K562 (cell line): ENCODE data around the gene NDUFA5. TPM values are rescaled to one million over a fixed set of nuclear protein-coding genes. Genes with fewer than 3 reads are reported as not detected.

Experiments
- ATAC-seq: fragments of 200-7000 bp; cut with Tn5 transposase; 3 replicates; pipeline ENCODE4 v1.9.1; 2020; ENCODE audit warnings: moderate library complexity
- BruUV-seq: library from RNA; stranded (reverse); fragments of 400-500 nt; replicated peaks from 2 replicates; lab custom pipeline; 2021; lab: Mats Ljungman, UMichigan
- CTCF ChIA-PET: fragments of 300-600 bp; formaldehyde crosslinking; extraction: SDS; loops from one replicate; lab custom pipeline; 2021; ENCODE audit warnings: low intra/inter-chr PET ratio; lab: Yijun Ruan, JAX
- POLR2A ChIA-PET: fragments of 300-600, 350-650 bp; sonication (Branson Sonifier 250); formaldehyde crosslinking; extraction: SDS; loops from one replicate; lab custom pipeline; 2021; ENCODE audit warnings: antibody characterized with exemption, inconsistent platforms; lab: Yijun Ruan, JAX
- DNase-seq, 4 experiments: peaks; one replicate each; pipeline versions ENCODE4 v3.0.0 to v3.0.0-alpha.2; 2011 to 2018; ENCODE audit warnings: low spot score in 3 of 4, mixed read lengths in 3 of 4; ENCODE audit errors: extremely low read depth in 1 of 4
- FAIRE-seq: peaks from 2 replicates; lab custom pipeline; 2011; peaks lifted over from hg19 to GRCh38; lab: Jason Lieb, UNC
- H2AFZ ChIP-seq: 2 replicates; pipeline ENCODE4 v1.6.0; 2011; ENCODE audit warnings: low read depth, low read length, control low read depth, inconsistent platforms
- H3K27ac ChIP-seq: fragments of 200-600 bp; 3 replicates; pipeline ENCODE4 v1.8.0; 2011; ENCODE audit warnings: low read depth, mild to moderate bottlenecking, control low read depth, inconsistent platforms, low read length, moderate library complexity, mixed read lengths; ENCODE audit errors: extremely low read depth
- H3K27me3 ChIP-seq, 2 experiments: fragments of 300-600 bp in 1 of 2; 2 replicates in 1 of 2; 3 replicates in 1 of 2; pipeline versions ENCODE4 v1.6.0 to v1.8.0; 2011; ENCODE audit warnings: inconsistent platforms in 2 of 2, low read length in 2 of 2, mild to moderate bottlenecking in 1 of 2, mixed read lengths in 1 of 2, moderate library complexity in 1 of 2; ENCODE audit not compliant: control insufficient read depth in 2 of 2, insufficient read depth in 2 of 2
- H3K36me3 ChIP-seq: fragments of 300-600 bp; 3 replicates; pipeline ENCODE4 v1.8.0; 2011; ENCODE audit warnings: mild to moderate bottlenecking, low read length, inconsistent platforms; ENCODE audit not compliant: control insufficient read depth, insufficient read depth
- H3K4me1 ChIP-seq, 2 experiments: fragments of 200-600 bp in 1 of 2; replicated peaks in 1 of 2; 2 replicates in 1 of 2; 3 replicates in 1 of 2; pipeline versions ENCODE4 v1.5.1 to v1.8.0; 2011; ENCODE audit warnings: inconsistent platforms in 2 of 2, low read length in 2 of 2, mild to moderate bottlenecking in 1 of 2, mixed read lengths in 1 of 2, moderate library complexity in 1 of 2; ENCODE audit not compliant: control insufficient read depth in 2 of 2, insufficient read depth in 2 of 2
- H3K4me2 ChIP-seq: 2 replicates; pipeline ENCODE4 v1.6.1; 2011; ENCODE audit warnings: low read length, control low read depth, inconsistent platforms, mixed read lengths; ENCODE audit not compliant: insufficient read depth
- H3K4me3 ChIP-seq: fragments of 200-600 bp; sonication (generic), shearing (Covaris generic); 2 replicates; pipeline ENCODE4 v1.5.1; 2016; ENCODE audit warnings: control low read depth, inconsistent platforms
- H3K79me2 ChIP-seq: fragments of 200-600 bp; 3 replicates; pipeline ENCODE4 v1.8.0; 2011; ENCODE audit warnings: low read length, inconsistent platforms; ENCODE audit not compliant: control insufficient read depth, insufficient read depth
- H3K9ac ChIP-seq, 2 experiments: 2 replicates each; pipeline versions ENCODE4 v1.6.0 to v1.6.1; 2011; ENCODE audit warnings: low read depth in 2 of 2, low read length in 2 of 2, control low read depth in 1 of 2, inconsistent platforms in 1 of 2, mild to moderate bottlenecking in 1 of 2, mixed read lengths in 1 of 2; ENCODE audit not compliant: insufficient read depth in 1 of 2
- H3K9me1 ChIP-seq: one replicate; pipeline ENCODE4 v1.6.0; 2011; ENCODE audit warnings: inconsistent platforms, mild to moderate bottlenecking, low read length, moderate library complexity; ENCODE audit not compliant: control insufficient read depth, insufficient read depth
- H3K9me3 ChIP-seq: replicated peaks from 2 replicates; pipeline ENCODE4 v1.5.1; 2011; ENCODE audit warnings: low read depth, low read length, inconsistent platforms; ENCODE audit not compliant: control insufficient read depth, insufficient read depth
- H4K20me1 ChIP-seq: replicated peaks from 2 replicates; pipeline ENCODE4 v1.6.1; 2011; ENCODE audit warnings: low read length, inconsistent platforms, mixed read lengths; ENCODE audit not compliant: control insufficient read depth, insufficient read depth
- BHLHE40 ChIP-seq: IDR thresholded peaks from 2 replicates; pipeline ENCODE4 v1.6.1; 2011; ENCODE audit warnings: low read length, improper control_type of control experiment
- CCNT2 ChIP-seq: IDR thresholded peaks from 2 replicates; pipeline ENCODE4 v1.6.1; 2011; ENCODE audit warnings: borderline replicate concordance, low read depth, mild to moderate bottlenecking, moderate library complexity, mixed read lengths, low read length; ENCODE audit not compliant: insufficient read length; ENCODE audit errors: extremely low read depth
- DACH1 ChIP-seq: fragments of 450-650 bp; IDR thresholded peaks from 2 replicates; pipeline ENCODE4 v1.6.1; 2018; ENCODE audit not compliant: partially characterized antibody
- FOSL1 ChIP-seq: fragments of 200-800 bp; sonication (Bioruptor generic); conservative IDR thresholded peaks from 2 replicates; pipeline ENCODE4 v1.6.1; 2016; ENCODE audit warnings: missing genetic modification characterization, missing compliant biosample characterization
- JUN ChIP-seq, 2 experiments: sonication (generic) in 1 of 2; formaldehyde crosslinking in 1 of 2; IDR thresholded peaks; 2 replicates each; pipeline versions ENCODE4 v1.6.1 to v1.8.0; 2012 to 2022; ENCODE audit warnings: borderline replicate concordance in 2 of 2, mild to moderate bottlenecking in 2 of 2, improper control_type of control experiment in 1 of 2, low read depth in 1 of 2, low read length in 1 of 2, missing genetic modification reagents in 1 of 2
- JUND ChIP-seq, 2 experiments: IDR thresholded peaks; 2 replicates in 1 of 2; 3 replicates in 1 of 2; pipeline ENCODE4 v1.6.1; 2011; ENCODE audit warnings: borderline replicate concordance in 2 of 2, low read depth in 2 of 2, low read length in 2 of 2, improper control_type of control experiment in 1 of 2, missing biosample characterization in 1 of 2, missing genetic modification characterization in 1 of 2, missing genetic modification reagents in 1 of 2
- KAT8 ChIP-seq: fragments of 450-650 bp; IDR thresholded peaks from 2 replicates; pipeline ENCODE4 v1.6.1; 2016; ENCODE audit warnings: low read depth, mild to moderate bottlenecking
- POLR2H ChIP-seq: IDR thresholded peaks from 2 replicates; pipeline ENCODE4 v1.6.1; 2016; ENCODE audit warnings: missing genetic modification characterization, low read depth, mild to moderate bottlenecking, control low read depth, missing compliant biosample characterization, moderate library complexity
- SNIP1 ChIP-seq: fragments of 450-650 bp; IDR thresholded peaks from 2 replicates; pipeline ENCODE4 v1.7.1; 2017; ENCODE audit warnings: low read depth, mild to moderate bottlenecking
- ZNF282 ChIP-seq: sonication (generic); formaldehyde crosslinking; IDR thresholded peaks from 2 replicates; pipeline ENCODE4 v1.8.1; 2023; ENCODE audit warnings: missing genetic modification reagents
- ZNF699 ChIP-seq: fragments of 250-450 bp; sonication (Bioruptor Pico); IDR thresholded peaks from 2 replicates; pipeline ENCODE4 v1.8.0; 2021; ENCODE audit warnings: mild to moderate bottlenecking, moderate library complexity; ENCODE audit not compliant: insufficient replicate concordance
- ZNF76 ChIP-seq: fragments of 250-450 bp; sonication (Bioruptor Pico); IDR thresholded peaks from 2 replicates; pipeline ENCODE4 v1.4.0; 2020; ENCODE audit warnings: mild to moderate bottlenecking, moderate library complexity, borderline replicate concordance
- WGBS: fragments of 100-300 bp; shearing (Covaris generic); methylation state at CpG from one replicate; pipeline ENCODE4 v1.1.6; 2016; ENCODE audit warnings: low coverage, mixed read lengths; ENCODE audit not compliant: insufficient coverage; ENCODE audit errors: missing lambda C conversion rate; 5-methylcytosine and 5-hydroxymethylcytosine counted together
- in situ Hi-C: fragments of 300-500 bp; cut with MboI; formaldehyde crosslinking; loops from 4 replicates; pipeline ENCODE4 v1.15.0; 2018; ENCODE audit warnings: inconsistent platforms, mixed read lengths
- intact Hi-C: fragments of 100-400 bp; cut with micrococcal nuclease; formaldehyde crosslinking; loops from 2 replicates; pipeline ENCODE4 v1.14.2; 2022
- polyA plus RNA-seq, 8 experiments: library from polyadenylated mRNA; depleted of rRNA in 4 of 8; stranded (reverse) in 5 of 8; unstranded in 3 of 8; fragments of >200 nt; fragmentation: Nextera tagmentation in 2 of 8; fragmentation: Illumina TruSeq in 1 of 8; extraction: Ambion mirVana in 2 of 8; extraction: Trizol in 1 of 8; gene quantifications; 2 replicates each; pipeline versions ENCODE4 v1.2.1 to v1.2.3, GENCODE V29; 2011 to 2014; ENCODE audit warnings: inconsistent platforms in 1 of 8, missing spikeins in 1 of 8
- total RNA-seq, 7 experiments: library from RNA; depleted of rRNA in 6 of 7; stranded (reverse); fragments of >200 nt in 6 of 7; fragmentation: Illumina TruSeq in 2 of 7; extraction: Trizol in 2 of 7; gene quantifications; 2 replicates each; pipeline versions ENCODE4 v1.2.1 to v1.2.3, GENCODE V29; 2011 to 2021; ENCODE audit warnings: low replicate concordance in 1 of 7

NDUFA5 gene
- total and polyA plus RNA-seq, 9 of the 15 experiments (the other 6 are each of a cell fraction or from before 2014, with no cell fraction given): 155 to 677 (median 269) TPM

- ChIA-PET POLR2A (interaction anchor here (0.6 to 1.5 kb wide), 5 partner anchors 11 to 273 kb away, joined by 3 to 4 read pairs (median 3); partner anchors contain the start of gene NDUFA5), CTCF (no interaction called here)
- no TSS peak for BruUV-seq
- Histone ChIP-seq H3K4me3 (no peak overlapping the region), H3K9me1 (no peaks in the 10 kb centered on the region), H3K36me3 (no peaks in the 10 kb centered on the region), H3K9ac (no peak overlapping the region), H2AFZ (peak overlapping the region; percentile 24), H3K79me2 (no peaks in the 10 kb centered on the region), H3K27me3 (no peaks in the 10 kb centered on the region), H3K4me1 (peaks cover 0 to 7% of the 10 kb centered on the region in 2 experiments; a peak in 4 of 5 replicates)
- in situ Hi-C loops (no loop called here), intact Hi-C loops (no loop called here)
- DNase-seq: no peak
- WGBS: 45% methylated on average over 3 of the region's 3 CpGs
- no peak; the same call in 2 of the 3 replicates for ATAC-seq
- TF ChIP-seq KAT8: no peak
- no peak for TF ChIP-seq ZNF76
- no peak for TF ChIP-seq DACH1
- TF ChIP-seq POLR2H (tag): no peak
- no peak for TF ChIP-seq ZNF699 (CRISPR knock-in tag)
- TF ChIP-seq BHLHE40: no peak
- TF ChIP-seq, all 486 proteins: peak for 0
- H4K20me1 ChIP-seq: no peaks in the 10 kb centered on the region
- H3K27ac ChIP-seq: no peak overlapping the region
- FAIRE-seq: no peak
- no peaks in the 10 kb centered on the region for H3K9me3 ChIP-seq
- H3K4me2 ChIP-seq: no peak overlapping the region
These were observed 15.7 kb upstream of the NDUFA5 start for GRCh38 chr7:123573341-123573740.

GRCh38 chr7:123571684-123572083, 14.1 kb upstream of the NDUFA5 start:
- ChIA-PET CTCF (no interaction called here), POLR2A (interaction anchor here (1.6 kb wide), 1 partner anchor 23 kb away, joined by 5 read pairs; no protein-coding TSS in a partner anchor)

More at GRCh38 chr7:123571684-123572083, 14.1 kb upstream of the NDUFA5 start:
- Histone ChIP-seq H3K9me3 (no peaks in the 10 kb centered on the region), H3K4me3 (no peak overlapping the region), H3K9ac (no peak overlapping the region), H3K9me1 (no peaks in the 10 kb centered on the region), H3K79me2 (no peaks in the 10 kb centered on the region), H4K20me1 (no peaks in the 10 kb centered on the region), H3K27me3 (no peaks in the 10 kb centered on the region), H3K4me1 (peaks cover 0 to 7% of the 10 kb centered on the region in 2 experiments; a peak in 4 of 5 replicates), H3K36me3 (no peaks in the 10 kb centered on the region), H3K4me2 (no peak overlapping the region), H2AFZ (no peak overlapping the region), H3K27ac (no peak overlapping the region)
- in situ Hi-C loops (no loop called here), intact Hi-C loops (no loop called here)
- 29% methylated on average over 1 of the region's 1 CpG for WGBS
- no peak for DNase-seq
- FAIRE-seq: no peak
- BruUV-seq: no TSS peak
- ATAC-seq: 0 out of 3 replicates have a peak, but pooled peaks have one; percentile 25
- TF ChIP-seq JUN (IDR thresholded peaks at IDR 0.05; ENCODE audit: borderline replicate concordance, low read depth, low read length): 0 out of 2 replicates have a peak, but pooled peaks have one; percentile 27
- TF ChIP-seq JUN (CRISPR knock-in tag; IDR thresholded peaks at IDR 0.05; ENCODE audit: borderline replicate concordance): no peak
- 0 out of 2 replicates have a peak, but pooled peaks have one; percentile 32 for TF ChIP-seq FOSL1 (tag)
- no peak for TF ChIP-seq ZNF282
- TF ChIP-seq CCNT2: no peak
- TF ChIP-seq SNIP1: no peak
- TF ChIP-seq JUND (IDR thresholded peaks at IDR 0.05; ENCODE audit: borderline replicate concordance, low read depth, low read length): peak; percentile 29; the same call in 1 of the 2 replicates
- TF ChIP-seq JUND (tag; IDR thresholded peaks at IDR 0.05; ENCODE audit: borderline replicate concordance, low read depth, low read length): no peak
